ENCODE data around the gene NKAIN1. TPM values are rescaled to one million over a fixed set of nuclear protein-coding genes. Genes with fewer than 3 reads are reported as not detected.

NKAIN1 gene
- total and polyA plus RNA-seq, 2 of the 13 experiments (the other 11 are each of a cell fraction or from before 2014, with no cell fraction given) = 0.29 to 0.40 TPM

DNA sequence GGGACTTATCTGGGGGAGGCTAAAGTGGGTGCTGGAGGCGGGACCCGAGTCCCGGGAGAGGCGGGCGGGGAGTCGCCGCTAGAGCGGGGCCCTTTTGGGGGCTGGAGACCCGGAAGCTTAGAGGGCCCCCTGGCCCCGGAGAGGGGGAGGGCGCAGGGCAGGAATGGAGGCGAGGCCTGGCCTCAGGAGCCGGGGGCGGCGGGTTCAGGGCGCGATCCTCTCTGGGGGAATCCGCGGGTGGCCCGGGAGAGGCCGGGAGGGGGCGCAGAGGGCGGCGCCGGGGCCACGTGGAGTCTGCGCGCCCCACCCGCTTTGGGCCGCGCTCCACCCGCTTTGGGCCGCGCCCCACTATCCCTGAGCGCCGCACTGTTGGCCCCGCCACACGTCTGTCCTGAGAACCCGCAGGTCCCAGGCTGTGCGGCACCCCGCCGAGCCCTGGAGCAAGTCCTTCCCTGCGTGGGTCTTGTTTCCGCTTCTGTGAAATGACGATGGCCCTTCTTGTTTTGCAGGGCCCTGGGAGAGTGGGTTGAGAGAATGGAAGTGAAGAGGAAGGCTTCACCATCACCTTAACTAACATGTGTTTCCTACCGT is 84.4 kb downstream of the NKAIN1 start (continued):
- TF ChIP-seq POLR2A (IDR thresholded peaks at IDR 0.05; ENCODE audit: insufficient read depth in 1 of 2, low read depth in 2 of 2, low read length in 2 of 2) (peak; percentile 34 to 40; a peak in 2 of 4 replicates), ZNF768 (CRISPR knock-in tag; IDR thresholded peaks at IDR 0.05) (peak; percentile 19; the same call in 1 of the 2 replicates), ELF3 (CRISPR knock-in tag; IDR thresholded peaks at IDR 0.05) (no peak), ATF1 (CRISPR knock-in tag; IDR thresholded peaks at IDR 0.05) (no peak), ZFP36L1 (CRISPR knock-in tag; IDR thresholded peaks at IDR 0.05) (no peak; the same call in 1 of the 2 replicates), ZNF530 (CRISPR knock-in tag; IDR thresholded peaks at IDR 0.05; ENCODE audit: low read depth) (no peak), AGO2 (optimal IDR thresholded peaks at IDR 0.05; ENCODE audit: low read depth, low read length) (peak; percentile 69), ZNF563 (CRISPR knock-in tag; IDR thresholded peaks at IDR 0.05) (peak; percentile 58; the same call in 1 of the 2 replicates), STAG1 (CRISPR knock-in tag; IDR thresholded peaks at IDR 0.05) (0 out of 2 replicates have a peak, but pooled peaks have one; percentile 16), NRL (CRISPR knock-in tag; IDR thresholded peaks at IDR 0.05; ENCODE audit: borderline replicate concordance) (0 out of 2 replicates have a peak, but pooled peaks have one; percentile 42), HOXA3 (CRISPR knock-in tag; IDR thresholded peaks at IDR 0.05) (peak; percentile 51; the same call in 1 of the 2 replicates), ZNF607 (CRISPR knock-in tag; IDR thresholded peaks at IDR 0.05; ENCODE audit: borderline replicate concordance) (peak; percentile 23; the same call in 1 of the 2 replicates), NR0B2 (CRISPR knock-in tag; IDR thresholded peaks at IDR 0.05) (0 out of 2 replicates have a peak, but pooled peaks have one; percentile 45), FOXC1 (CRISPR knock-in tag; IDR thresholded peaks at IDR 0.05; ENCODE audit: borderline replicate concordance) (peak; percentile 61; the same call in 1 of the 2 replicates), TFE3 (CRISPR knock-in tag; IDR thresholded peaks at IDR 0.05) (peak; percentile 31; the same call in 1 of the 2 replicates), DMAP1 (CRISPR knock-in tag; IDR thresholded peaks at IDR 0.05) (peak; percentile 64; the same call in 1 of the 2 replicates), RAD21 (CRISPR knock-in tag; IDR thresholded peaks at IDR 0.05) (peak; percentile 27; the same call in 1 of the 2 replicates)
- TF ChIP-seq, protein P1, sequence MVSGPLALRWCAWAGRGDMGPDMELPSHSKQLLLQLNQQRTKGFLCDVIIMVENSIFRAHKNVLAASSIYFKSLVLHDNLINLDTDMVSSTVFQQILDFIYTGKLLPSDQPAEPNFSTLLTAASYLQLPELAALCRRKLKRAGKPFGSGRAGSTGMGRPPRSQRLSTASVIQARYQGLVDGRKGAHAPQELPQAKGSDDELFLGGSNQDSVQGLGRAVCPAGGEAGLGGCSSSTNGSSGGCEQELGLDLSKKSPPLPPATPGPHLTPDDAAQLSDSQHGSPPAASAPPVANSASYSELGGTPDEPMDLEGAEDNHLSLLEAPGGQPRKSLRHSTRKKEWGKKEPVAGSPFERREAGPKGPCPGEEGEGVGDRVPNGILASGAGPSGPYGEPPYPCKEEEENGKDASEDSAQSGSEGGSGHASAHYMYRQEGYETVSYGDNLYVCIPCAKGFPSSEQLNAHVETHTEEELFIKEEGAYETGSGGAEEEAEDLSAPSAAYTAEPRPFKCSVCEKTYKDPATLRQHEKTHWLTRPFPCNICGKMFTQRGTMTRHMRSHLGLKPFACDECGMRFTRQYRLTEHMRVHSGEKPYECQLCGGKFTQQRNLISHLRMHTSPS (CRISPR knock-in tag; IDR thresholded peaks at IDR 0.05; ENCODE audit: low read depth) = 0 out of 2 replicates have a peak, but pooled peaks have one; percentile 23
- TF ChIP-seq, protein P2, sequence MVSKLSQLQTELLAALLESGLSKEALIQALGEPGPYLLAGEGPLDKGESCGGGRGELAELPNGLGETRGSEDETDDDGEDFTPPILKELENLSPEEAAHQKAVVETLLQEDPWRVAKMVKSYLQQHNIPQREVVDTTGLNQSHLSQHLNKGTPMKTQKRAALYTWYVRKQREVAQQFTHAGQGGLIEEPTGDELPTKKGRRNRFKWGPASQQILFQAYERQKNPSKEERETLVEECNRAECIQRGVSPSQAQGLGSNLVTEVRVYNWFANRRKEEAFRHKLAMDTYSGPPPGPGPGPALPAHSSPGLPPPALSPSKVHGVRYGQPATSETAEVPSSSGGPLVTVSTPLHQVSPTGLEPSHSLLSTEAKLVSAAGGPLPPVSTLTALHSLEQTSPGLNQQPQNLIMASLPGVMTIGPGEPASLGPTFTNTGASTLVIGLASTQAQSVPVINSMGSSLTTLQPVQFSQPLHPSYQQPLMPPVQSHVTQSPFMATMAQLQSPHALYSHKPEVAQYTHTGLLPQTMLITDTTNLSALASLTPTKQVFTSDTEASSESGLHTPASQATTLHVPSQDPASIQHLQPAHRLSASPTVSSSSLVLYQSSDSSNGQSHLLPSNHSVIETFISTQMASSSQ (IDR thresholded peaks at IDR 0.05; ENCODE audit: low read depth) = no peak
- TF ChIP-seq, protein P2 (CRISPR knock-in tag; IDR thresholded peaks at IDR 0.05; ENCODE audit: borderline replicate concordance) = 0 out of 2 replicates have a peak, but pooled peaks have one; percentile 29
- TF ChIP-seq, protein P3, sequence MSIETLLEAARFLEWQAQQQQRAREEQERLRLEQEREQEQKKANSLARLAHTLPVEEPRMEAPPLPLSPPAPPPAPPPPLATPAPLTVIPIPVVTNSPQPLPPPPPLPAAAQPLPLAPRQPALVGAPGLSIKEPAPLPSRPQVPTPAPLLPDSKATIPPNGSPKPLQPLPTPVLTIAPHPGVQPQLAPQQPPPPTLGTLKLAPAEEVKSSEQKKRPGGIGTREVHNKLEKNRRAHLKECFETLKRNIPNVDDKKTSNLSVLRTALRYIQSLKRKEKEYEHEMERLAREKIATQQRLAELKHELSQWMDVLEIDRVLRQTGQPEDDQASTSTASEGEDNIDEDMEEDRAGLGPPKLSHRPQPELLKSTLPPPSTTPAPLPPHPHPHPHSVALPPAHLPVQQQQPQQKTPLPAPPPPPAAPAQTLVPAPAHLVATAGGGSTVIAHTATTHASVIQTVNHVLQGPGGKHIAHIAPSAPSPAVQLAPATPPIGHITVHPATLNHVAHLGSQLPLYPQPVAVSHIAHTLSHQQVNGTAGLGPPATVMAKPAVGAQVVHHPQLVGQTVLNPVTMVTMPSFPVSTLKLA (IDR thresholded peaks at IDR 0.05) = peak; percentile 7; the same call in 1 of the 2 replicates

Measured in HepG2 (cell line).